Pancreas (tissue), 10 donors: Measurements from ENCODE around the gene AGAP3. TPM values are rescaled to one million over a fixed set of nuclear protein-coding genes. Genes with fewer than 3 reads are reported as not detected.

Experiments
- ATAC-seq, 4 donors: fragments of 200-7000 bp; cut with Tn5 transposase; one replicate each; pipeline versions ENCODE4 v1.8.0 to v1.9.1; 2020; ENCODE audit warnings: mild to moderate bottlenecking in 4 of 4, moderate library complexity in 4 of 4
- DNase-seq, 6 donors: peaks; one replicate each; pipeline ENCODE4 v3.0.0-alpha.2; 2020
- FAIRE-seq: peaks from 2 replicates; lab custom pipeline; 2012; peaks lifted over from hg19 to GRCh38; lab: Jason Lieb, UNC
- H3K27ac ChIP-seq, 4 donors: fragments of 200-600 bp; sonication (generic); 1 replicate in 3 of 4; 2 replicates in 1 of 4; pipeline versions ENCODE4 v1.5.0 to v1.8.0; 2020
- H3K27me3 ChIP-seq, 4 donors: fragments of 200-600 bp; one replicate each; pipeline ENCODE4 v1.8.0; 2021
- H3K36me3 ChIP-seq, 3 donors: fragments of 200-600 bp; sonication (generic) in 1 of 3; one replicate each; pipeline versions ENCODE4 v1.5.0 to v1.8.0; 2020 to 2021
- H3K4me1 ChIP-seq, 3 donors: fragments of 200-600 bp; one replicate each; pipeline ENCODE4 v1.8.0; 2021
- H3K4me3 ChIP-seq, 4 donors: fragments of 200-600 bp; sonication (generic) in 2 of 4; one replicate each; pipeline versions ENCODE4 v1.5.0 to v1.8.0; 2020 to 2021
- H3K9me3 ChIP-seq, 4 donors: fragments of 200-600 bp; one replicate each; pipeline ENCODE4 v1.8.0; 2021
- CTCF ChIP-seq, 4 donors: fragments of 200-600 bp; sonication (generic) in 3 of 4; IDR thresholded peaks; one replicate each; pipeline versions ENCODE4 v1.5.0 to v1.8.0; 2021; ENCODE audit warnings: antibody characterized with exemption in 4 of 4
- WGBS, 2 donors: extraction: QIAGEN DNeasy Blood & Tissue Kit; methylation state at CpG; one replicate each; pipeline ENCODE4 v1.1.7; 2013; 5-methylcytosine and 5-hydroxymethylcytosine counted together
- intact Hi-C, 3 donors: fragments of 100-400 bp; cut with DNase I; formaldehyde crosslinking; loops; one replicate each; pipeline versions ENCODE4 v1.11.1 to v1.14.2; 2022
- polyA plus RNA-seq, 2 donors: library from polyadenylated mRNA; stranded (reverse); fragments of 200-250 nt; gene quantifications; one replicate each; pipeline ENCODE4 v1.2.3, GENCODE V29; 2013
- total RNA-seq, 6 donors: library from RNA; stranded (reverse); fragmentation: NEBNext Ultra II Directional in 4 of 6; extraction: Animal tissue kit (Norgen Biotek cat#: 25700) in 4 of 6; gene quantifications; one replicate each; pipeline versions ENCODE4 v1.2.1 to v1.2.4, GENCODE V29; 2021 to 2023
- donor health status: healthy with polysubstance abuse.
- donor health status: DM: no; HTN: no; CAD: no; lungs with moderate emphysema.
- donor health status: DM: no; HTN: no; CAD: no.
- donor health status: control.
- donor health status: control.
- donor health status: Bipolar disorder and iron deficiency.
- donor health status: DM: yes; HTN: yes; CAD: no.
- donor health status: DM: no; HTN: no; CAD: no.
- donor health status: DM: no; HTN: no; CAD: no.
- donor health status: DM: yes; HTN: yes; CAD: no.

Gene AGAP3
- total and polyA plus RNA-seq, 8 donors, result 41.5 to 93.9 (median 58.4) TPM

- Histone ChIP-seq H3K27me3 (no peaks in the 10 kb centered on the region), H3K4me3 (no peak overlapping the region), H3K27ac (no peak overlapping the region), H3K9me3 (no peaks in the 10 kb centered on the region), H3K36me3 (peaks cover 0 to 40% (median 0%) of the 10 kb centered on the region in 3 donors), H3K4me1 (no peaks in the 10 kb centered on the region)
- ATAC-seq (no peak), DNase-seq (peak in 1 of 6 donors; percentile 52), FAIRE-seq (no peak)
- WGBS, 2 donors, result 92 to 93% methylated on average over 17 of the region's 17 CpGs
- TF ChIP-seq CTCF (IDR thresholded peaks at IDR 0.05), result no peak
- intact Hi-C loops, result no loop called here
These were observed 44.5 kb downstream of the AGAP3 start for GRCh38 chr7:151130741-151131157.

- intact Hi-C loops, result no loop called here
- H3K27ac ChIP-seq, result no peak overlapping the region
- ATAC-seq, result no peak
- 87 to 92% methylated on average over 13 of the region's 13 CpGs for WGBS, 2 donors
- peaks cover 0 to 45% (median 0%) of the 10 kb centered on the region in 3 donors for H3K36me3 ChIP-seq
- H3K27me3 ChIP-seq, result no peaks in the 10 kb centered on the region
- H3K4me3 ChIP-seq, result no peak overlapping the region
- H3K9me3 ChIP-seq, result no peaks in the 10 kb centered on the region
- no peak for DNase-seq
- TF ChIP-seq CTCF (IDR thresholded peaks at IDR 0.05), result no peak
- H3K4me1 ChIP-seq, result no peaks in the 10 kb centered on the region
- no peak for FAIRE-seq
These were observed 44.9 kb downstream of the AGAP3 start for GRCh38 chr7:151131224-151131591.

- Histone ChIP-seq H3K27ac (no peak overlapping the region), H3K27me3 (no peaks in the 10 kb centered on the region), H3K4me1 (no peaks in the 10 kb centered on the region), H3K9me3 (no peaks in the 10 kb centered on the region), H3K36me3 (peaks cover 0 to 47% (median 0%) of the 10 kb centered on the region in 3 donors), H3K4me3 (no peak overlapping the region)
- ATAC-seq (peak in 2 of 4 donors; percentile 11 to 31), FAIRE-seq (no peak), DNase-seq (peak in 2 of 6 donors; percentile 28 to 56)
- TF ChIP-seq CTCF (IDR thresholded peaks at IDR 0.05), result no peak
- WGBS, 2 donors, result 79 to 84% methylated on average over 18 to 19 of the region's 19 CpGs
- intact Hi-C loops, result no loop called here
These were observed 45.5 kb downstream of the AGAP3 start for GRCh38 chr7:151131592-151132293.

GRCh38 chr7:151132461-151133205 lies 46.4 kb downstream of the AGAP3 start:
- Histone ChIP-seq H3K27ac (no peak overlapping the region), H3K36me3 (peaks cover 0 to 47% (median 0%) of the 10 kb centered on the region in 3 donors), H3K4me1 (no peaks in the 10 kb centered on the region), H3K9me3 (no peaks in the 10 kb centered on the region), H3K27me3 (no peaks in the 10 kb centered on the region), H3K4me3 (no peak overlapping the region)
- no peak for ATAC-seq
- intact Hi-C loops, result no loop called here
- 93 to 96% methylated on average over 21 of the region's 21 CpGs for WGBS, 2 donors
- no peak for TF ChIP-seq CTCF (IDR thresholded peaks at IDR 0.05)
- FAIRE-seq, result no peak
- DNase-seq, result peak in 3 of 6 donors; percentile 1 to 45 (median 7)
